Stimulated activated CD8-positive, alpha-beta memory T cell treated with anti-CD3 and anti-CD28 coated beads, Interleukin-2, amount 100 ng/mL, for 48 hours (primary cell): ENCODE measurements around the gene MRPS7.

Source experiments
- DNase-seq, 2 donors: peaks; one replicate each; pipeline ENCODE4 v3.0.0-alpha.2; 2020; ENCODE audit warnings: low read depth in 2 of 2

MRPS7 gene

GRCh38 chr17:75261336-75262111 is at the start of gene MRPS7, which contains the start of gene GGA3:
Gene MRPS7 (plus strand): TSS chr17:75261879. CDS start chr17:75261901, 22 bp downstream.
Gene GGA3 (minus strand): TSS chr17:75261606. CDS start chr17:75261587, 19 bp downstream.
- peak; percentile 91 to 93 for DNase-seq

GRCh38 chr17:75218131-75218530 is 43.5 kb upstream of the MRPS7 start:
- no peak for DNase-seq

GRCh38 chr17:75219815-75220214 is 41.9 kb upstream of the MRPS7 start:
- no peak for DNase-seq

GRCh38 chr17:75225016-75225415 is 36.7 kb upstream of the MRPS7 start:
- no peak for DNase-seq

- no peak for DNase-seq
These were observed 34.0 kb upstream of the MRPS7 start for GRCh38 chr17:75227729-75228128.

GRCh38 chr17:75228305-75228704 is 33.4 kb upstream of the MRPS7 start:
- DNase-seq, result no peak

- no peak for DNase-seq
These were observed 32.8 kb upstream of the MRPS7 start for GRCh38 chr17:75228847-75229246.

- no peak for DNase-seq
These were observed 30.6 kb upstream of the MRPS7 start for GRCh38 chr17:75231071-75231470.

- no peak for DNase-seq
These were observed 29.8 kb upstream of the MRPS7 start for GRCh38 chr17:75231741-75232464.

- DNase-seq, result no peak
These were observed 28.9 kb upstream of the MRPS7 start for GRCh38 chr17:75232786-75233185.

GRCh38 chr17:75237100-75238014 is 24.3 kb upstream of the MRPS7 start:
- DNase-seq, result no peak

GRCh38 chr17:75238020-75238580 is 23.6 kb upstream of the MRPS7 start:
- no peak for DNase-seq

GRCh38 chr17:75238684-75239191 is 22.9 kb upstream of the MRPS7 start:
- DNase-seq, result peak in 1 of 2 donors; percentile 37

- no peak for DNase-seq
These were observed 22.5 kb upstream of the MRPS7 start for GRCh38 chr17:75239214-75239613.

GRCh38 chr17:75239778-75240393 is 21.8 kb upstream of the MRPS7 start:
- DNase-seq, result no peak

- DNase-seq, result peak in 1 of 2 donors; percentile 49
These were observed 21.1 kb upstream of the MRPS7 start for GRCh38 chr17:75240394-75241142.

GRCh38 chr17:75241143-75241430 is 20.6 kb upstream of the MRPS7 start:
- no peak for DNase-seq

GRCh38 chr17:75241502-75241901 is 20.2 kb upstream of the MRPS7 start:
- no peak for DNase-seq

- no peak for DNase-seq
These were observed 19.7 kb upstream of the MRPS7 start for GRCh38 chr17:75241996-75242460.

GRCh38 chr17:75242461-75243042 is 19.1 kb upstream of the MRPS7 start:
- DNase-seq, result no peak
